HG02571 (cell line): ENCODE results near the gene PSMD5.

Experiments used
- ATAC-seq: cut with Tn5 transposase; IDR thresholded peaks from one replicate; pipeline ENCODE4 v1.9.1; 2021; ENCODE audit warnings: mild to moderate bottlenecking, moderate library complexity; ENCODE audit not compliant: unreplicated experiment

Gene PSMD5

GRCh38 chr9:120875195-120875565 is 32.5 kb upstream of the PSMD5 start:
- no peak for ATAC-seq

DNA sequence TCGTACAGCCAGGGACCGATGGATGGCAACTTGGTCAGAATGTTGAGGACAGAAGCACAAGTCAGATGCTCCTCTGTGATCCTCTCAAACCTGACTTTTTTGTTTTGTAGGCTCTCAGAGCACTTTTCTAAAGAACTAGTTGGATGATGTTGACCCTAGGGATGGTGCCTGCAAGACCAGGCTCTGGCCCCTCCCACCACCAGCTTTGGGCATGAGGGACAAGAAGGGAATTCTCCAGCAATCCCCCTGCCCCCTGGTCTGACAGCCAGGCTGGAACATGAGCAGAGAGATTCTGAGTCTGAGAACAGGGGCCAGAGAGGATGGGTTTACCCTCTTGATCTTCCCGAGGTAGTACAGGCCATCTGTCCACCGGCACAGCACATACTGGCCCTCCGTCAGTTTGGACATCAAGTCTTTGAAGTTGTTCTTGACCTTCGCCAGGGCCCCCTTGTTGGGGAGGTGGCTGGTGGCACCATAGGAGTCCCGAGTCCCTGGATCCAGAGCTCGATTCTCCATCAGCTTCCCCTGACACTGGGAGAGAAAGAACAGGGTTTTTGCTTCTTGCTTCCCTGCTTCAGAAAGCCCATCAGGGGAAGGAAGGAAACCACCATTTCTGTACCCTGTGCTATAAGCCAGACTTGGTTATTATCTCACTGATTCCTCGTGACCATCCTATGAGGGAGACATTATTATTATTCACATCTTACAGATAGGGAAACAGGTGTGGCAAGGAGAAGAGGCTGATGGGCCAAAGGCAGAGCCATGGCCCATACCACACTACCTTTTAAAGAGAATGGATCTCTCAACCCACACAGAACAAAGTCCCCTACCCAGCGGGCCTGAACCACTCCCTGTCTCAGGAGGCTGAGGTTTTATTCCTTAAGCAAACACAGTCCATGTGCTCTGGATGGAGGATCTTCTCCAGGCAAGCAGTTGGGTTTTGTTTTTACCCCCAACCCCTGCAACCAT is 31.8 kb upstream of the PSMD5 start:
- ATAC-seq: no peak

DNA sequence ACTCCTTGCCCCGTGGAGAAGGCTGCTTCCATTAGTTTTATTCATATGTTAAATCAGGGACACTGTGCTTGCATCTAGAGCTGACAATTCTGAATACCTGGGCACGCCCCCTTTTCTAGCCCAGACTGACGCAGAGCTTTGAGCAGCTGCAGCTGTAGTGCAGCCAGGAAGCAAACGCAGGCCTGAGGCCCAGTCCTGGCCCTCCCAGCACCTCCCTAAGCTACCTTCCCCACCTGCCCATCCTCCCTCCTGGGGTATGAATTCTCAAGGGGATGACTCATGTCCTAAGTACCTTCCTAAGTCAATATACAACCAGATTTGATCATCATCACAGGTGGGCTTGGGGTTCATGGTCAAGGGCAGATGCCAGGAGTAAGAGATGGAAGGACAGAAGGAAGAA is 30.8 kb upstream of the PSMD5 start:
- ATAC-seq: no peak

GRCh38 chr9:120872791-120873502 is 30.2 kb upstream of the PSMD5 start:
- no peak for ATAC-seq

DNA sequence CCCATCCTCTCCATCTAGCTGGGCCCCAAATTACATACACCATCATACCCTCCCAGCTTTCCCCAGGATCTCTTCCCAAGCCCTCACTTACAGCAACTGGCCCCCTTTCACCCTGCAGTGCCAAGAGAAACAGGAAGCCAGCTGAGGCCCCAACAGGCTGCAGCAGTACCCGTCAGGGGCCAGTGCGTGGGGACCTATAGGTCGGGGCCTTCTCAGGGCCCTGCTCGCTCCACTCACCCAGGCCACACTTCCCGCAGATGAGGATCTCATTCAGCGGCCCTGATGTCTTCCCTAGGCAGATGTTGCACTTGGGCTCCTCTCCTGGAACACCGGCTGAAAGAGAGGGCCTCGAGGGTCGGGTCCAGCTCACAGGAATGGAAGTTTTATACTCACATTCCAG is 27.5 kb upstream of the PSMD5 start:
- ATAC-seq: no peak

DNA sequence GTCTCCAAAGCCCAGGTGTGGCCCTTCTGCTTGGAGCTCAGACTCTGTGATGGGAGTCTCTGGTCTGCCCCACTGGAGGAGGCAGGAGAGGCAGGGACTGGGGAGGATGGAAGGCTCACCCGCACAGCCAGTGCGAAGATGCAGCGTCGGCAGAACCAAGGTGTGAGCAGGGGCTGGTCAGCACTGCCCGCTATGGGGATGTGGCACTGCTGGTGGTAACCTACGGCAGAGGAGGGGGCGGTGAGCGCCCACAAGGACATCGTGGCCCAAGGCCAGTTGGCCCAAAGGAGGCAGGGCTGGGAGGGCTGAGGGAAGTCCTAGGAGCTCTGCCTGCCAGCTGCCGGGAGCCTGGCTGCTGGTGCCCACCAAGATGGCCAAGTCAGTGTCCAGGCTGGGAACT is 27.0 kb upstream of the PSMD5 start:
- ATAC-seq: no peak

- ATAC-seq: no peak
These were observed 26.6 kb upstream of the PSMD5 start for GRCh38 chr9:120869360-120869687.

GRCh38 chr9:120868676-120869359 is 26.1 kb upstream of the PSMD5 start:
- peak; percentile 81 for ATAC-seq

DNA sequence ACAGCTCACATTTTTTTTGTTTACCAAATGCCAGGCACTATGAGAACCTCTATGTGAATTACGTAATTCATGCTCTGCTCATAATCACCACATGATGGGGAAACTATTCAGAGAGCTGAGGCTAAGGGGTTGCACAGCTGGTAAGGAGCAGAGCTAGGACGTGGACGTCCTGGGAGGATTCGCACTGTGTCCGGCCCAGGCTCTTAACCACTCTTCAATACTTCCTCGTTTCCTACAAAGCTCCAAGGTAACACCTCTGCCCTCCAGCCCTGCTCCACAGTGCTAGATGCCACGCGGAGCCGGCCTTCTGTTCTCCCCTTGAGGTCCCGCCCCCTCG is 25.6 kb upstream of the PSMD5 start:
- ATAC-seq: no peak

DNA sequence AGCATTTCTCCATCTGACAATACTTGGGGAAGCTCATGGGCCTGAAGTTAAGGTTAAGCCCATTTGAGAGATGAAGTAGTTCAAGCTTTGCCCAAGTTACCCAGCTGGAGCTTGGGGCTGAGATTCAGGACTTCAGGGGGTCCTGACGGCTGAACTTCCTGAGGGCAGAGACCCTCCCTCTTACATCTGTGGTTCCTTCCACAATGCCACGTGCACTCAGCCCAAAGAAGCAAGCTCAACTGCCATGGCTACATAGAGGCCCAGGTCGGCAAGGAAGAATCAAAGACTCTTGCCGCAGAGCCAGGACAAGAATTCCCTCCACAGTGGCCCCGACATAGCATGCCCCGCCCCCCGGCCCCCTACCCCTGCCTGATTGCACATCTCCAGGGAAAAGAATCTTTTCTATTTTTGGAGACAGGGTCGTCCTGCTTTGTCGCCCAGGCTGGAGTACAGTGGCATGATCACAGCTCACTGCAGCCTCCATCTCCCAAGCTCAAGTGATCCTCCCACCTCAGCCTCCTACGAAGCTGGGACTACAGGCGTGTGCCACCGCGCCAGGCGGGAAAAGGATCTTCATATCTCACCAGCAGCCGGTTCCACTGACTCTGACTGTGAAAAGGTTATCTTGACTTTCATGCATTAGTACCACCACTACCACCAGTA is 25.1 kb upstream of the PSMD5 start:
- no peak for ATAC-seq

DNA sequence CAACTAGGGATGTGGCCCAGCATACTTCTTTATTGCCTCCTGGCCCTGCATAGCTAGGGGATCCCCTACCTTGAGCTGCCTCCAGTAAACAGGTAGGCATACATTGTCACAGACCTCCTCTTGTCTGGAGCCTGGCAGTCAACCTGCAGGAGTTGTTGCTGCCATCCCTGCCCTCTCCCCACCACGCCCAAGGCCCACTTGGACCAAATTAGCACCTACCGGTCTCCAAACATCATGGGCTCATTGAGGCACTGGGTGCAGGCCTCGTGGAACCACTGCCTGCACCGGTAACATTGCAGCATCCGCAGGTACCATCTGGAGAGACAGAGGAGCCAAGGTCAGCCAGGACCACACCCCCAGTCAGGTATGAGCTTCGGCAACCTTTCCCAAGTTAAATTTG is 23.9 kb upstream of the PSMD5 start:
- ATAC-seq: no peak

DNA sequence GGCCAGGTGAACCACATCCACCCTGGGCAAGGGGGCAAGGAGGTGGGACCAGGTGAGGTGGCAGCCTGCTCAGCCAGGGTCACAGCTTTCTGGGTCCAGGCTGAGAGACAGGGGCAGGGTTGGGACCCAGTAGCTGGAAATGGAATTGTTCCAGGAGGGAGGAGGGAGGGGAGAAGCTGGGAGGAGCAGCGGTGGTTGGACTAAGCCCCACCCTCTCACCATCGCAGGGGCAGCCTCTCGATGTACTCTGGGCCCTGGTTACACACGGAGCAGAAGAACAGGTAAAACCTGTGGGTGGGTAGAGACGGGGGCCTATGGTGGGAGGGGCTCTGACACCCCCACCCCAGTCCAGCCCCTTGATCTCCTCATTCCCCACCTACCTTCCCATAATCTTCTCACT is 23.1 kb upstream of the PSMD5 start:
- no peak for ATAC-seq

DNA sequence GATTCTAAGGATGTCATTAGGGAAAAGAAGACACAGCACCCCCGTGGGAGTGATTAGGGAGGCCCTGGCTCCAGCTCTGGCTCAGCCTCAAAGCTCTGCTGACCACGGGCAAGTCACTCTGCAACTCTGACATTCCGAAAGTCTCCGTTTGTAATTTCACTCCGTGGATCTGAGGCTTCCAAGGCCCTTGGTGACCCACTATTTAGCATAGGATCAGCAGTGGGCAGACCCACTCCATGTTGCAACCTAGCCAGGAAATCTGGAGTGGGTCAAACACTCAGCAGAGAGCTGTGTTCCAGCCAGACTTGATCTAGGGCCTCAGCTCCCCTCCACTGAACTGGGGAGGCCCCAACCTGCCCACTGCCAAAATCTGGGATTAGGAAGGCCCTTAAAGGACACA is 22.5 kb upstream of the PSMD5 start:
- ATAC-seq: no peak

DNA sequence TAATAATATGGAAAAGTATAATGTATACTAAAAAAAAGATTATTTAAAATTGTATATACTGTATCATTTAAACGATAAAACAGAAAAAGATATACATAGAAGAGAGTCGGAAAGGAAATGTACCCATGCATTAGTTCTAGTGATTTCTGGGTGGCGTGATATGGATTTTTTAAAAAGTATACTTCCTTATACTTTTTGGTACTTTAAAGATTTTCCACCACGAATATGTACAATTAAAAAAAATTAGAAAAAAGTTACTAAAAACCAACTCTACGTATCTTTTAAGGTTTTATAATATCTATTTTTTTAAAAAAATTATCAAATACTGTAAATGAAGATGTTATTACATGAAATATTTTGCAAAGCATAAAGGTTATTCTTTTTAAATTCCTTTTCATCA is 22.0 kb upstream of the PSMD5 start:
- ATAC-seq: no peak

GRCh38 chr9:120863833-120864232 is 21.1 kb upstream of the PSMD5 start:
- no peak for ATAC-seq

- ATAC-seq: no peak
These were observed 19.7 kb upstream of the PSMD5 start for GRCh38 chr9:120862452-120862851.

- no peak for ATAC-seq
These were observed 19.2 kb upstream of the PSMD5 start for GRCh38 chr9:120861935-120862334.

DNA sequence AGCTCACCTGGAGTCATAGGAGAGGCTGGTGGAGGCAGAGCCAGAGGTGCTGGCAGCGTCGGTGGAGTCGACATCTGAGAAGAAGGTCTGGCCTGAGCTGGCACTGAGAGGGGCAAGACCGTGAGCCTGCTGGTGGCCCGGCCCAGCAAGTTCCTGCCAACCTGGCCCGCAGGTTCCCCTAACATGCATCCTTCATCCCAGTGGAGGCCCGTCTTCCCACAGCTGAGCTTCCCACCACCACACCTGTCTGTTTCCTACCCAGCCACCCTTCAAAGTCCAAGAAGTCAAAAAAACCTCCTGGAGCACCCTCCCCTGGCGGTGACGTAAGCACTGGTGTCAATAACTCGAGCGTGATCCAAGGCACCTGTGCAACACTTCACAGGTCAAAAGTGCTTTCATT is 17.4 kb upstream of the PSMD5 start:
- ATAC-seq: no peak

GRCh38 chr9:120859361-120859760 is 16.6 kb upstream of the PSMD5 start:
- no peak for ATAC-seq

DNA sequence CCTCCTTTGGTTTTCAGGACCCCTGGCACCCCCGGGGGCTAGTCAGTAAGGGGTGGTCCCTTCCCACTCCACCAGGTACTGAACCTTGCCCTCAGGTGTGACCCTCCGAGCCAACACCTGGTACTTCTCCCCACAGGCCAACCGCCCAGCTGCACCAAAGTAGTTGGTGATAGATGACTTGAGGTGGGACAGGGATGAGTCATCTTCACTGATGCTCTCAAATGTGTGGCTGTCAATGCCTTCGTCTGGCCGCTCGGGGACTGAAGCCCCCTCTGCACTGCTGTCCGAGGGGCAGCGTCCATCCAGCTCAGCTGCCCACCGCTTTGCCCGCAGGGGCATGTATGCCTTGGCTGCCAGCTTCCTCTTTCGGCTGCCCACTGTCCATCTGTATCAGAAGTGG is 15.2 kb upstream of the PSMD5 start:
- ATAC-seq: no peak

DNA sequence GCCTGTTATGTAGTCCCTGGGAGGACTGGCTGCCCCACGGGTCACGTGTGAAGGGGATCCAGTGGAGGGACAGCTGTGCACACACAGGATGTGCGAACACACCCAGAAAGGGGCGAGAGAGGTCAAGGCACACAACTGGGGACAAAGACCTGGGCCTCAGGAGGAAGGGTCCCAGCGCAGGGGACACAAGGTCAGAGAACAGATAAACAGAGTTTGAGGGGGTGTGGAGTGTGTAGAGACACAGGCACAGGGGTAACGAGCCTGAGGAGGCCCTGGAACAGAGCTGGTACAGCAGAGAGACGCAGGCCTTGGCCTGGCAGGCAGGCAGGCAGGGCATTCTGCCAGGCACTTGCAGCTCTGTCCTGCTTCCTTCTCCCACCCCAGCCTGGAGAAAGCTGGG is 14.8 kb upstream of the PSMD5 start:
- ATAC-seq: no peak
